ENCODE results near the gene TEX44. TPM values are rescaled to one million over a fixed set of nuclear protein-coding genes. Genes with fewer than 3 reads are reported as not detected.
A peak's percentile ranks its signal among the peaks of the same experiment; 100 is the strongest.

TEX44 gene
- total and polyA plus RNA-seq, 9 of the 15 experiments (the other 6 are each of a cell fraction or from before 2014, with no cell fraction given): not detected

DNA sequence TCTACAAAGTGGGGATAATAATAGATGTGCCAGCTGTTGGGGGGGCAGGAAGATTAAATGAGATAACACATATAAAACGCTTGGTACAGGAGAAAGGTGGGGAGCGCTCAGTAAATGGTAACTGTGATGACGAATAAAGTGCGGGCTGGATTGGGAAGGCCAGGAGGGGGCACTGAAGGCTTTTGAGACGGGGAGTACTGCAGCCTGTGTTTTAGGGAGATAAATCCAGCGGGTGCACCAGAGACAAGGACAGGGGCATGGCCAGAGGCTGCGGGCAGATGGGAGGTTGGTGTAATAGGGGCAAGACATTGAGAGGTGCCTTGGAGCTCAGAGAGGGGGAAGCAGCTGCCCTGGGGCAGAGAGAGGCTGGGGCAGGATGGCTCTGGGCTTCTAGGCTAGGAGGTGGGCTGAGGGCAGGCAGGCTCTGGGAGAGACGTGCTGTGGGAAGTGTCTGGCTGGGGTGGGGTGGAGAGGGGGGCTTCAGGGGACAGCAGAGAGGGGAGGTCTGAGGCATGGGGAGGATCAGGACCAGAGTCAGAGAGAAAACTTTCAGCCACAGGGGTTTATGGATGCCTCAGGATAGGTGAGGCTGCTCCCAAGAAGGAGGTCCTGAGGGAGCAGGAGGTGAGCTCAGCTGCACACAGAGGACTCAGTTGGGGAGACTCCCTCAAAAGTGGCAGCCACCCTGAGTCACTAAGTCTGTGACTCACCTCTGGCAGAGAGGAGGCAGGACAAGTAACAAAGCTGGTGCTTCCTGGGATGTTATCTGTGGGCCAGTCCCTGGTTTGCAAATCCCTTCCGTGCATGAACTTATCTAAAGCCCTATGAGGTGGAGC lies 18.8 kb downstream of the TEX44 start (continued):
- TF ChIP-seq ATF3 (IDR thresholded peaks at IDR 0.05) (peak; percentile 72), ATF3 (CRISPR knock-in tag; conservative IDR thresholded peaks at IDR 0.05) (no peak), ZBTB11 (CRISPR knock-in tag; IDR thresholded peaks at IDR 0.05) (no peak; a peak in 1 of 6 replicates), RCOR1 (IDR thresholded peaks at IDR 0.05; ENCODE audit: borderline replicate concordance in 1 of 2, low read depth in 2 of 2, low read length in 2 of 2) (peak in 1 of 2 experiments; percentile 58; a peak in 1 of 4 replicates), DEAF1 (CRISPR knock-in tag; IDR thresholded peaks at IDR 0.05) (peak; percentile 11; the same call in 1 of the 2 replicates), JUND (IDR thresholded peaks at IDR 0.05; ENCODE audit: borderline replicate concordance, low read depth, low read length) (peak; percentile 81), JUND (tag; IDR thresholded peaks at IDR 0.05; ENCODE audit: borderline replicate concordance, low read depth, low read length) (peak; percentile 72; the same call in 1 of the 3 replicates), HMG20A (CRISPR knock-in tag; conservative IDR thresholded peaks at IDR 0.05) (no peak), SMARCA4 (IDR thresholded peaks at IDR 0.05) (peak; percentile 37; the same call in 1 of the 2 replicates), CBFA2T2 (conservative IDR thresholded peaks at IDR 0.05) (peak; percentile 34; the same call in 1 of the 2 replicates), GATA2 (CRISPR knock-in tag; IDR thresholded peaks at IDR 0.05) (peak; percentile 19; the same call in 1 of the 2 replicates), ZSCAN29 (IDR thresholded peaks at IDR 0.05) (no peak), CHCHD3 (CRISPR knock-in tag; IDR thresholded peaks at IDR 0.05) (no peak), ZNF551 (CRISPR knock-in tag; IDR thresholded peaks at IDR 0.05) (no peak), CREM (IDR thresholded peaks at IDR 0.05; ENCODE audit: low read depth) (peak; percentile 51; the same call in 1 of the 2 replicates), FOSL1 (tag; conservative IDR thresholded peaks at IDR 0.05) (peak; percentile 95), CTCF (IDR thresholded peaks at IDR 0.05 in 2 of 3, conservative IDR thresholded peaks at IDR 0.05 in 1 of 3; ENCODE audit: insufficient read depth in 2 of 3, low read depth in 1 of 3, low read length in 3 of 3) (peak; percentile 53 to 62 (median 57)), RAD21 (CRISPR knock-in tag; conservative IDR thresholded peaks at IDR 0.05 in 1 of 2, IDR thresholded peaks at IDR 0.05 in 1 of 2) (peak; percentile 39 to 58; a peak in 3 of 4 replicates), NEUROD1 (IDR thresholded peaks at IDR 0.05; ENCODE audit: borderline replicate concordance, low read depth, low read length, partially characterized antibody) (peak; percentile 43)
